GM23338 (cell line): ENCODE measurements around the gene LRR1. TPM values are rescaled to one million over a fixed set of nuclear protein-coding genes. Genes with fewer than 3 reads are reported as not detected.

ENCODE experiments used
- ATAC-seq: fragments of 200-7000 bp; cut with Tn5 transposase; 3 replicates; pipeline ENCODE4 v1.9.1; 2020
- DNase-seq: peaks from one replicate; pipeline ENCODE4 v3.0.0-alpha.2; 2015; ENCODE audit warnings: low spot score
- H2AFZ ChIP-seq: fragments of 200-600 bp; sonication (generic); 2 replicates; pipeline ENCODE4 v1.8.0; 2016; ENCODE audit warnings: antibody characterized with exemption, mild to moderate bottlenecking, moderate library complexity
- H3F3A ChIP-seq: fragments of 200-600 bp; sonication (generic); replicated peaks from 2 replicates; pipeline ENCODE4 v1.8.0; 2017; ENCODE audit warnings: antibody characterized with exemption, mixed run types, low read depth
- H3K27ac ChIP-seq: fragments of 200-600 bp; sonication (generic); 2 replicates; pipeline ENCODE4 v1.6.1; 2016; ENCODE audit warnings: low read depth
- H3K27me3 ChIP-seq: fragments of 200-600 bp; sonication (generic); 2 replicates; pipeline ENCODE4 v1.8.0; 2016; ENCODE audit warnings: mild to moderate bottlenecking, mixed run types, moderate library complexity; ENCODE audit not compliant: insufficient read depth
- H3K36me3 ChIP-seq: fragments of 200-600 bp; sonication (generic); 2 replicates; pipeline ENCODE4 v1.8.0; 2016; ENCODE audit warnings: mild to moderate bottlenecking; ENCODE audit not compliant: insufficient read depth
- H3K4me1 ChIP-seq: fragments of 200-600 bp; sonication (generic); 2 replicates; pipeline ENCODE4 v1.8.0; 2016; ENCODE audit warnings: mild to moderate bottlenecking, moderate library complexity; ENCODE audit not compliant: insufficient read depth
- H3K4me2 ChIP-seq: fragments of 200-600 bp; sonication (generic); 2 replicates; pipeline ENCODE4 v1.7.1; 2017; ENCODE audit warnings: mixed run types
- H3K4me3 ChIP-seq: fragments of 200-600 bp; sonication (generic); 2 replicates; pipeline ENCODE4 v1.6.1; 2016; ENCODE audit warnings: mixed run types
- H3K79me2 ChIP-seq: fragments of 200-600 bp; sonication (generic); replicated peaks from 2 replicates; pipeline ENCODE4 v1.8.0; 2017; ENCODE audit warnings: mild to moderate bottlenecking; ENCODE audit not compliant: insufficient read depth
- H3K9me2 ChIP-seq: fragments of 200-600 bp; sonication (generic); 2 replicates; pipeline ENCODE4 v1.8.0; 2017; ENCODE audit not compliant: insufficient read depth
- H4K20me1 ChIP-seq: fragments of 200-600 bp; sonication (generic); replicated peaks from 2 replicates; pipeline ENCODE4 v1.8.0; 2017; ENCODE audit warnings: mild to moderate bottlenecking; ENCODE audit not compliant: insufficient read depth
- H3K27ac Mint-ChIP-seq: 2 replicates; pipeline ENCODE4 v1.8.0; 2020; ENCODE audit warnings: inconsistent platforms, mild to moderate bottlenecking, moderate library complexity, mixed read lengths
- H3K27me3 Mint-ChIP-seq: 3 replicates; pipeline ENCODE4 v1.8.0; 2022; ENCODE audit warnings: low read depth, mild to moderate bottlenecking, moderate library complexity, mixed read lengths, inconsistent platforms; ENCODE audit not compliant: insufficient read depth, poor library complexity
- H3K36me3 Mint-ChIP-seq: 3 replicates; pipeline ENCODE4 v1.8.0; 2021; ENCODE audit warnings: low read depth, mild to moderate bottlenecking, inconsistent platforms, moderate library complexity, mixed read lengths
- H3K4me1 Mint-ChIP-seq: 3 replicates; pipeline ENCODE4 v1.8.0; 2020; ENCODE audit warnings: mild to moderate bottlenecking, inconsistent platforms, mixed read lengths
- H3K4me3 Mint-ChIP-seq: 3 replicates; pipeline ENCODE4 v1.8.0; 2021; ENCODE audit warnings: moderate library complexity, mild to moderate bottlenecking, inconsistent platforms, mixed read lengths
- H3K9me3 Mint-ChIP-seq: 3 replicates; pipeline ENCODE4 v1.8.0; 2020; ENCODE audit warnings: moderate library complexity, mild to moderate bottlenecking, inconsistent platforms, mixed read lengths
- CREB1 ChIP-seq: fragments of 250-450 bp; sonication (Bioruptor Pico); IDR thresholded peaks from 2 replicates; pipeline ENCODE4 v1.5.0; 2020; ENCODE audit warnings: low read depth, mild to moderate bottlenecking, moderate library complexity
- EZH2 ChIP-seq: fragments of 200-600 bp; sonication (generic); IDR thresholded peaks from one replicate; pipeline ENCODE4 v1.8.0; 2017; ENCODE audit warnings: antibody characterized with exemption, mild to moderate bottlenecking, low read depth; ENCODE audit not compliant: unreplicated experiment
- EZH2phosphoT487 ChIP-seq: fragments of 200-600 bp; sonication (generic); IDR thresholded peaks from one replicate; pipeline ENCODE4 v1.8.1; 2018; ENCODE audit warnings: antibody characterized with exemption; ENCODE audit not compliant: unreplicated experiment
- JUNB ChIP-seq: IDR thresholded peaks from one replicate; pipeline ENCODE4 v1.6.1; 2016; ENCODE audit warnings: antibody characterized with exemption; ENCODE audit not compliant: unreplicated experiment
- NANOG ChIP-seq: IDR thresholded peaks from 2 replicates; pipeline ENCODE4 v1.6.1; 2016; ENCODE audit warnings: antibody characterized with exemption, borderline replicate concordance
- POLR2AphosphoS5 ChIP-seq: IDR thresholded peaks from 2 replicates; pipeline ENCODE4 v1.6.1; 2016; ENCODE audit warnings: antibody characterized with exemption, low read depth
- REST ChIP-seq: IDR thresholded peaks from one replicate; pipeline ENCODE4 v1.6.1; 2018; ENCODE audit warnings: antibody characterized with exemption; ENCODE audit not compliant: unreplicated experiment
- ZNF114 ChIP-seq: fragments of 250-450 bp; sonication (Bioruptor Pico); IDR thresholded peaks from 2 replicates; pipeline ENCODE4 v1.5.0; 2020; ENCODE audit warnings: mild to moderate bottlenecking, moderate library complexity
- polyA plus RNA-seq: library from polyadenylated mRNA; unstranded; fragments of >200 nt; fragmentation: Nextera tagmentation; extraction: Ambion mirVana; gene quantifications from 2 replicates; pipeline ENCODE4 v1.2.1, GENCODE V29; 2016
- total RNA-seq: library from RNA; depleted of rRNA; stranded (reverse); fragments of >200 nt; shearing (Covaris generic); gene quantifications from 2 replicates; pipeline ENCODE4 v1.2.3, GENCODE V29; 2014
- TF ChIP-seq, protein P1 (sequence below), 2 experiments: fragments of 200-600 bp in 1 of 2; sonication (generic) in 1 of 2; conservative IDR thresholded peaks; 2 replicates each; pipeline versions ENCODE4 v1.5.1 to v1.6.1; 2016 to 2017; ENCODE audit warnings: antibody characterized with exemption in 2 of 2, low read depth in 2 of 2, mild to moderate bottlenecking in 2 of 2, moderate library complexity in 1 of 2
- TF ChIP-seq, protein P2 (sequence below): fragments of 250-450 bp; sonication (Bioruptor Pico); IDR thresholded peaks from 2 replicates; pipeline ENCODE4 v1.5.0; 2020; ENCODE audit warnings: mild to moderate bottlenecking, moderate library complexity

Gene LRR1
- total and polyA plus RNA-seq, 2 experiments from 2014 or later = 31.8 to 41.9 TPM

DNA sequence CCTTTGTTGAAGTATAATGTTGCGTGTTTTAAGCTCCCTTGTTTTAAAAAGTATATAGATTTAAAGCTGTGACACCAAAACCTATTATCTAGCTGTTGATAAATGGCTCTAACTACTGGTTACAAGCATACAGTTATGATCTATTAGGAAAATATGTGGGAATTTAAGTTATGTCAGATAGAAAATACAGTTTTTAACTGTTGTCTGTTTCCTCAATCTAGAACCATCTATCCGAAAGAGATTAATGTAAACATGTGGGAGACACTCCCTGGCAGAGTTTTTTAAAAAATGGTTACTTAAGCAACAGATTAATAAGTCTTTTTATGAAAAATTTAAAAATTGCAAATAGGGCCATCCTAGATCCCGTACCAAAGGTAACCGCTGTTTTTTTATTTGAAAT, 13.5 kb downstream of the LRR1 start (continued):
- TF ChIP-seq REST (no peak), CREB1 (CRISPR knock-in tag) (no peak), JUNB (no peak), NANOG (no peak), EZH2phosphoT487 (no peak)

GRCh38 chr14:49612671-49613070, 13.9 kb downstream of the LRR1 start:
- H4K20me1 ChIP-seq = peaks cover 21% of the 10 kb centered on the region; the same call in 1 of the 2 replicates
- H3K79me2 ChIP-seq = peaks cover 17% of the 10 kb centered on the region; the same call in 1 of the 2 replicates
- no peak overlapping the region for H3K4me3 ChIP-seq
- Mint-ChIP-seq H3K36me3 (peaks cover 44% of the 10 kb centered on the region; the same call in 2 of the 3 replicates), H3K4me1 (peaks cover 2% of the 10 kb centered on the region; the same call in 2 of the 3 replicates), H3K4me3 (no peak overlapping the region), H3K27me3 (no peaks in the 10 kb centered on the region), H3K9me3 (no peaks in the 10 kb centered on the region), H3K27ac (no peak overlapping the region)
- no peak overlapping the region for H3K4me2 ChIP-seq
- ATAC-seq (no peak), DNase-seq (no peak)
- no peak overlapping the region for H2AFZ ChIP-seq
- H3K27ac ChIP-seq = no peak overlapping the region
- H3K9me2 ChIP-seq = no peaks in the 10 kb centered on the region
- H3K36me3 ChIP-seq = peaks cover 8% of the 10 kb centered on the region
- no peaks in the 10 kb centered on the region for H3K27me3 ChIP-seq
- H3K4me1 ChIP-seq = no peaks in the 10 kb centered on the region
- peaks cover 3% of the 10 kb centered on the region for H3F3A ChIP-seq
- TF ChIP-seq JUNB (no peak), POLR2AphosphoS5 (no peak), CREB1 (CRISPR knock-in tag) (no peak), EZH2 (no peak), ZNF114 (CRISPR knock-in tag) (no peak), REST (no peak)
- TF ChIP-seq, protein P1, sequence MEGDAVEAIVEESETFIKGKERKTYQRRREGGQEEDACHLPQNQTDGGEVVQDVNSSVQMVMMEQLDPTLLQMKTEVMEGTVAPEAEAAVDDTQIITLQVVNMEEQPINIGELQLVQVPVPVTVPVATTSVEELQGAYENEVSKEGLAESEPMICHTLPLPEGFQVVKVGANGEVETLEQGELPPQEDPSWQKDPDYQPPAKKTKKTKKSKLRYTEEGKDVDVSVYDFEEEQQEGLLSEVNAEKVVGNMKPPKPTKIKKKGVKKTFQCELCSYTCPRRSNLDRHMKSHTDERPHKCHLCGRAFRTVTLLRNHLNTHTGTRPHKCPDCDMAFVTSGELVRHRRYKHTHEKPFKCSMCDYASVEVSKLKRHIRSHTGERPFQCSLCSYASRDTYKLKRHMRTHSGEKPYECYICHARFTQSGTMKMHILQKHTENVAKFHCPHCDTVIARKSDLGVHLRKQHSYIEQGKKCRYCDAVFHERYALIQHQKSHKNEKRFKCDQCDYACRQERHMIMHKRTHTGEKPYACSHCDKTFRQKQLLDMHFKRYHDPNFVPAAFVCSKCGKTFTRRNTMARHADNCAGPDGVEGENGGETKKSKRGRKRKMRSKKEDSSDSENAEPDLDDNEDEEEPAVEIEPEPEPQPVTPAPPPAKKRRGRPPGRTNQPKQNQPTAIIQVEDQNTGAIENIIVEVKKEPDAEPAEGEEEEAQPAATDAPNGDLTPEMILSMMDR (conservative IDR thresholded peaks at IDR 0.05; ENCODE audit: low read depth in 2 of 2) = no peak
- TF ChIP-seq, protein P2, sequence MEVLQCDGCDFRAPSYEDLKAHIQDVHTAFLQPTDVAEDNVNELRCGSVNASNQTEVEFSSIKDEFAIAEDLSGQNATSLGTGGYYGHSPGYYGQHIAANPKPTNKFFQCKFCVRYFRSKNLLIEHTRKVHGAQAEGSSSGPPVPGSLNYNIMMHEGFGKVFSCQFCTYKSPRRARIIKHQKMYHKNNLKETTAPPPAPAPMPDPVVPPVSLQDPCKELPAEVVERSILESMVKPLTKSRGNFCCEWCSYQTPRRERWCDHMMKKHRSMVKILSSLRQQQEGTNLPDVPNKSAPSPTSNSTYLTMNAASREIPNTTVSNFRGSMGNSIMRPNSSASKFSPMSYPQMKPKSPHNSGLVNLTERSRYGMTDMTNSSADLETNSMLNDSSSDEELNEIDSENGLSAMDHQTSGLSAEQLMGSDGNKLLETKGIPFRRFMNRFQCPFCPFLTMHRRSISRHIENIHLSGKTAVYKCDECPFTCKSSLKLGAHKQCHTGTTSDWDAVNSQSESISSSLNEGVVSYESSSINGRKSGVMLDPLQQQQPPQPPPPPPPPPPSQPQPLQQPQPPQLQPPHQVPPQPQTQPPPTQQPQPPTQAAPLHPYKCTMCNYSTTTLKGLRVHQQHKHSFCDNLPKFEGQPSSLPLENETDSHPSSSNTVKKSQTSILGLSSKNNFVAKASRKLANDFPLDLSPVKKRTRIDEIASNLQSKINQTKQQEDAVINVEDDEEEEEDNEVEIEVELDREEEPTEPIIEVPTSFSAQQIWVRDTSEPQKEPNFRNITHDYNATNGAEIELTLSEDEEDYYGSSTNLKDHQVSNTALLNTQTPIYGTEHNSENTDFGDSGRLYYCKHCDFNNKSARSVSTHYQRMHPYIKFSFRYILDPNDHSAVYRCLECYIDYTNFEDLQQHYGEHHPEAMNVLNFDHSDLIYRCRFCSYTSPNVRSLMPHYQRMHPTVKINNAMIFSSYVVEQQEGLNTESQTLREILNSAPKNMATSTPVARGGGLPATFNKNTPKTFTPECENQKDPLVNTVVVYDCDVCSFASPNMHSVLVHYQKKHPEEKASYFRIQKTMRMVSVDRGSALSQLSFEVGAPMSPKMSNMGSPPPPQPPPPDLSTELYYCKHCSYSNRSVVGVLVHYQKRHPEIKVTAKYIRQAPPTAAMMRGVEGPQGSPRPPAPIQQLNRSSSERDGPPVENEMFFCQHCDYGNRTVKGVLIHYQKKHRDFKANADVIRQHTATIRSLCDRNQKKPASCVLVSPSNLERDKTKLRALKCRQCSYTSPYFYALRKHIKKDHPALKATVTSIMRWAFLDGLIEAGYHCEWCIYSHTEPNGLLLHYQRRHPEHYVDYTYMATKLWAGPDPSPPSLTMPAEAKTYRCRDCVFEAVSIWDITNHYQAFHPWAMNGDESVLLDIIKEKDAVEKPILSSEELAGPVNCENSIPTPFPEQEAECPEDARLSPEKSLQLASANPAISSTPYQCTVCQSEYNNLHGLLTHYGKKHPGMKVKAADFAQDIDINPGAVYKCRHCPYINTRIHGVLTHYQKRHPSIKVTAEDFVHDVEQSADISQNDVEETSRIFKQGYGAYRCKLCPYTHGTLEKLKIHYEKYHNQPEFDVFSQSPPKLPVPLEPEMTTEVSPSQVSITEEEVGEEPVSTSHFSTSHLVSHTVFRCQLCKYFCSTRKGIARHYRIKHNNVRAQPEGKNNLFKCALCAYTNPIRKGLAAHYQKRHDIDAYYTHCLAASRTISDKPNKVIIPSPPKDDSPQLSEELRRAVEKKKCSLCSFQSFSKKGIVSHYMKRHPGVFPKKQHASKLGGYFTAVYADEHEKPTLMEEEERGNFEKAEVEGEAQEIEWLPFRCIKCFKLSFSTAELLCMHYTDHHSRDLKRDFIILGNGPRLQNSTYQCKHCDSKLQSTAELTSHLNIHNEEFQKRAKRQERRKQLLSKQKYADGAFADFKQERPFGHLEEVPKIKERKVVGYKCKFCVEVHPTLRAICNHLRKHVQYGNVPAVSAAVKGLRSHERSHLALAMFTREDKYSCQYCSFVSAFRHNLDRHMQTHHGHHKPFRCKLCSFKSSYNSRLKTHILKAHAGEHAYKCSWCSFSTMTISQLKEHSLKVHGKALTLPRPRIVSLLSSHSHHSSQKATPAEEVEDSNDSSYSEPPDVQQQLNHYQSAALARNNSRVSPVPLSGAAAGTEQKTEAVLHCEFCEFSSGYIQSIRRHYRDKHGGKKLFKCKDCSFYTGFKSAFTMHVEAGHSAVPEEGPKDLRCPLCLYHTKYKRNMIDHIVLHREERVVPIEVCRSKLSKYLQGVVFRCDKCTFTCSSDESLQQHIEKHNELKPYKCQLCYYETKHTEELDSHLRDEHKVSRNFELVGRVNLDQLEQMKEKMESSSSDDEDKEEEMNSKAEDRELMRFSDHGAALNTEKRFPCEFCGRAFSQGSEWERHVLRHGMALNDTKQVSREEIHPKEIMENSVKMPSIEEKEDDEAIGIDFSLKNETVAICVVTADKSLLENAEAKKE (CRISPR knock-in tag) = no peak
